GM18867 (cell line): Measurements from ENCODE around the gene BANF1.
"Not testable (repeated sequence)": the region's sequence is repeated elsewhere in the genome, so short reads cannot be mapped to it uniquely, and the experiment has no call there.

Source experiments
- ATAC-seq: cut with Tn5 transposase; IDR thresholded peaks from one replicate; pipeline ENCODE4 v1.9.1; 2021; ENCODE audit warnings: mild to moderate bottlenecking, moderate library complexity; ENCODE audit not compliant: unreplicated experiment

The BANF1 gene

DNA sequence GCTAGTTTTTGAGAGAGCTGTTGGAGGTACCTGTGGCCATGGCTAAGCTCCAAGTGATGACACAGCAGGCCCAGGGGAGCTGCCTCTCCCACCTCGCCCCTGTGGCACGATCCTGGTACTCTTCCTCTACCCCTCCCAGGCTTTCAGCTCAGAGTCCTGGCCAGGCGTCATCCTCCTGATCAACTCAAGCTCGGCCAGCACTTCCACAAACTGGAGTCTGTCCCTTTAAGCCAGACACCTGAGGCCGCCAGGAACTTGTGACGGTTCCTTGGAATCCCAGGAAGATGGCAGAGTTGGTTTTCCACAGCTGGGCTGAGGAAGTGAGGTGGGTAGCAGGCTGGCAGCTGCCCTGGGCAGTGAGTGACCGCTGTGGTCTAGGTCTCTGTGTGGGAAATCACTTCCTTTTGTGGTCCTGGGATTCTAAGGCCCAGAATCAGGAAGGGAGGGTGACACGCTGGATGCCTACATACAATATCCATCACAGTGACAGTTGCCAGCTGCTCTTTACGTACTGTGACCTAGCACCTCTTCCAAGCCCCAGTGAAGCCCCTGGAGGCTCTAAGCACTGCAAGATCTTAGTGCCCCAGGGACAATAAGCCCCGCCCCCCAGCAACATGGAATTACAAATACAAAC lies 6.3 kb downstream of the BANF1 start:
- no peak for ATAC-seq

DNA sequence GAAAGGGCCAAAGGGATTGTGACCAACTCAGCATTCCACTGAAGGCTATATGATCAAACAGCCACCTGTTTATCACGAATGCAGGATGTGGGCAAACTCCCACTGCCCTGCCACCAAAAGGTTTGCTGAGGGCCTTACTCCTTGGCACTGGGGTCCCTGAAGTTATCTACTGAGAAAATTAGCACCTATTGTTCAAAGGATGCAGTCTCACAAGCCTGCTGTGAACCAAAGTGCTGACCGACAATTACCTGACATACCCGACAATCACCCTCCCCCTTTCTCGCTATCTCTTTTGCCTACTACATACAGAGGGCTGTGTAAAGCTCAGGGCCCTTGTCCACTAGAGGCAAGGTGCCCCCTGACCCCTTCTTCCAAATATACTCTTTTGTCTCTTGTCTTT lies 7.7 kb downstream of the BANF1 start:
- ATAC-seq = not testable (repeated sequence)

DNA sequence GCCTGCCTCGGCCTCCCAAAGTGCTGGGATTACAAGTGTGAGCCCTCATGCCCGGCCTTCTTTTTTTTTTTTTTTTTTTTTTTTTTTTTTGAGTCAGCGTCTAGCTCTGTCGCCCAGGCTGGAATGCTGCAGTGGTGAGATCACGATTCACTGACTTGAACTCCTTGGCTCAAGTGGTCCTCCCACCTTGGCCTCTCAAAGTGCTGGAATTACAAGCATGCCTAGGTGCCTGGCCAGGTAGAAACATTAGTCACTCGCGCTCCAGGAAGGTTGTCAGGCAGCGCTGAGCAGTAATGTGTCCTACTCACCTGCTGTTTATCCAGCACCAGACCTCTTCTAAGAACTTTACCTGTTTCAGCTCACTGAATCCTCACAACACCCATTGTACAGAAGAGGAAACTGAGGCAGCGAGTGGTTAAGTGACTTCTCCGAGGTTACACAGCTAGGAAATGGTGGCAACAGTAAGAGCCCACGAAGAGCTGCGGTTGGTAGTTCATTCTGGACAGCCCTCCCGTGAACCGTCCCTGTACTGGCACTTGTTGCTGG lies 9.0 kb downstream of the BANF1 start:
- ATAC-seq = no peak

DNA sequence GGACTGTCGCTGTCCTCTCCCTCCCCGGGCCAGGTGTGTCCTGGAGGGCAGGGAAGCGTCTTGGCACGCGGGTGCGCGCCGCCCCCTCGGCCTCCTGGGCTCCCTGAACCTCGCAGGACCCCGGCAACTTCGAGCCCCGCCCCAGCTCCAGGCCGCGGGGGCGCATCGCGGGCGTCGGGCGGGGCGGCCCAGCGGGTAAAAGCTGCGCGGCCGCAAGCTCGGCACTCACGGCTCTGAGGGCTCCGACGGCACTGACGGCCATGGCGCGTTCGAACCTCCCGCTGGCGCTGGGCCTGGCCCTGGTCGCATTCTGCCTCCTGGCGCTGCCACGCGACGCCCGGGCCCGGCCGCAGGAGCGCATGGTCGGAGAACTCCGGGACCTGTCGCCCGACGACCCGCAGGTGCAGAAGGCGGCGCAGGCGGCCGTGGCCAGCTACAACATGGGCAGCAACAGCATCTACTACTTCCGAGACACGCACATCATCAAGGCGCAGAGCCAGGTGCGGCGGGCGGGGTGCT lies 9.5 kb downstream of the BANF1 start, which contains the start of gene CST6:
Gene CST6, plus strand, starts transcription at position 224 of the 519 bp plus-strand sequence. Its CDS starts 37 bp downstream, at position 261.
- ATAC-seq = no peak

DNA sequence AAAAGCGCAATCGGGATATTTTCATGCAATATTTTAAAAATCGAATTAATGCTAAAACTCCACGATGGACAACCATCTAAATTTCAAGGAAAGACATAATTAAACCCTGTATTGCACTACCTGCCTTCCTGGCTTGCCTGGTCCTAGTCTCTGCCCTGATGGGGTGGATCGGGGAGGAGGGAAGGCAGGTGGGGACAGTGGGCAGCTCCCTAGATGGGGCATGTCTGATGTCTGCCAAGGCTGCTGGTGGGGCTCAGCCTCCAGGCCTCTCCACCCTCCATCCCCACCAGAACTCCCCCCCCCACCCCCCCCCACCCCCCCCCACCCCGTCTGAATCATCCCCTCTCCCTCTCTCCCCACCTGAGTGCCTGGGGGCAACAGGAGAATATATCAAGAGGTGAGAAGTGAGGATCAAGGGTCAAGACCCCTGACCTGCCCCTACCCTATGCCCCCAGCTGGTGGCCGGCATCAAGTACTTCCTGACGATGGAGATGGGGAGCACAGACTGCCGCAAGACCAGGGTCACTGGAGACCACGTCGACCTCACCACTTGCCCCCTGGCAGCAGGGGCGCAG lies 10.2 kb downstream of the BANF1 start:
- no peak for ATAC-seq

DNA sequence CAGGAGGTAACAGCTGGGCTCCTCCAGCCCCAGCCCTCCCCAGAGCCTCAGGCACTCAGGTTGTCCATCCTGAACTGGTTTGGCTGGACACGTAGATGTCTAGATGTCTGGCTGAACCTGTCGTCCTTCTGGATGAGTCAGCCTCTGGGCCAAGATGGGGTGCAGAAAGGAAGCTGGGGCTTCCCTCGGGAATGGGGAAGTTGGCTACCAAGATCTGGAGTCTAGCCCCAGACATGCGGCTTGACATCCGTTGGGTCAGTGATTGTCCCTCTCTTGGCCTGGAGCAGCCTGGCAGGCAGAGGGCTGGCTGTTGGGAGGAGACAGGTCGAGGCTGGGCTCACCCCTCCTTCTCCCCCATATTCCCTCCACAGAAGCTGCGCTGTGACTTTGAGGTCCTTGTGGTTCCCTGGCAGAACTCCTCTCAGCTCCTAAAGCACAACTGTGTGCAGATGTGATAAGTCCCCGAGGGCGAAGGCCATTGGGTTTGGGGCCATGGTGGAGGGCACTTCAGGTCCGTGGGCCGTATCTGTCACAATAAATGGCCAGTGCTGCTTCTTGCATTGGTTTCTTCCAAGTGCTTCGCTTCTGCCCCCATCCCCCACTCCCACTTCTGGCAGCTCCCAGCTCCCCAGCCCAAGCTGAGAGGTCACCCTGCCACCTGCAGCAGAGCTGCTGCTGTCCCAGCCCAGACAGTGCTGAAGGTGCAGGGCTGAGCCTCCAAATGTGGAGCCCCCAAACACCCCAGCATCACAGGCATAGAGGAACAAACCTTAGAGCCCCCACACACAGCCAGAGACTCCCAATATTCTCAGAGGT lies 10.9 kb downstream of the BANF1 start:
- no peak for ATAC-seq

DNA sequence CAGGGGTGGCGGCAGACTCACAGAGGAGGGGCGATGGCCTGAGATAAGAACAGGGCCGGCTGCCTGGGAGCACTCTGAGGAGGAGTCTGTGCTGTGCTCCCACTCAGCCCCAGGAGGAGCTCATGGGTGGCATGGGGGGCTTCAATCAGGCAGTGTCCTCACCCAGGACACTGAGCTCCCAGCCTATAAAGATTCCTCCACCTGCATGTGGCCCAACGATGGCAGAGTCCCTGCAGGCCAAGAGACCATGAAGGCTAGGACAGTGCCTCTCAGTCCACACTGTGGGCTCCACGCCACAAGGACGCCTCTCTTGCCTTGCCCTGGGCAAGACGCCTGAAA lies 11.4 kb downstream of the BANF1 start:
- ATAC-seq = no peak

DNA sequence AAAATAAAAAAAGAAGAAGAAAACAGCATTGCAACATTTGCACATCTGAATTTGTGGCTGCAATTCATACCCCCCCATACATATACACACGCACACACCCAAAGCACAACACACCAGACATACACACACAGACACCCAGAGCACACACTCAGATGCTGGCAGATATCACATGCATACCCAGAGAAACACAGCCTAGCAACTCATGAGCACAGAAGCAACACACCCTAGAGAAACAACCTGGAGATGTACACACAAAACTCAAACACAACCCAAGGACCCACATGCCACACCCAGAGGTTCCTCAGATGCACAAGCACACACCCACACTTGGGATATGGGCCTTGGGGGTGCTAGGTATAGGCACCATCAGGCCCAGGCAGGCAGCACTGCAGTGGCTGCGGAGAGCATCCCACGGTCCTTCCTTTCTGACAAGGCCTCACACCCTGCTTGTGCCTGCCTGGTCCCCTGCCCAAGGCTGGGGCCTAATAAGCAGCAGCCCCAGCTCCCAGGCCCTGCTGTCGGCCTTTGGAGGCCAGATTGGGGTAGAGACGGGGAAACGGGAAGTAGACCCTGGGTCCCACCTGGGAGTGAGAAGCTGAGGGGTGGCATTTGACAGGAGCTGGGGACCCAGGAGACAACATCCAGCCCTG lies 12.6 kb downstream of the BANF1 start:
- ATAC-seq = no peak

DNA sequence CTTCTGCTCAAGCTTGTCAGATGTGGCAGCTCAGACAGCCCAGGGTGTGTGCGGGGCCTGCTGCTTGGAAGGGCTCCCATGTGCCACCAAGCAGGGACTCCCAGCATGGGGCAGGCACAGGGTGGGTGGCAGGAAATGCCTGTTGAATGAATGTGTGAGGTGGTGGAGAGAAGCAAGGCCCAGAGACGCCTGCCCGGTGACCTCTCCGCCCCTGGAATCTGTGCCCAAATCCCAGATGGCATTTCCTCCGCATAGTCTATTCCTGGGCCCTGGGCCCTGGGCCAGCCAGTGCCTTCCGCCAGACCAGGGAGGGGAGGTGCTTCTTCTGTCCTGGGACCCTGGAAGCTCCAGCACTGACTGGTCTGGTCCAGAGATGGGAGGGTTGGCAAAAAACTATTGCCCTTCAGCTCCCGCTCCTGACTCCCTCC lies 13.2 kb downstream of the BANF1 start:
- no peak for ATAC-seq

DNA sequence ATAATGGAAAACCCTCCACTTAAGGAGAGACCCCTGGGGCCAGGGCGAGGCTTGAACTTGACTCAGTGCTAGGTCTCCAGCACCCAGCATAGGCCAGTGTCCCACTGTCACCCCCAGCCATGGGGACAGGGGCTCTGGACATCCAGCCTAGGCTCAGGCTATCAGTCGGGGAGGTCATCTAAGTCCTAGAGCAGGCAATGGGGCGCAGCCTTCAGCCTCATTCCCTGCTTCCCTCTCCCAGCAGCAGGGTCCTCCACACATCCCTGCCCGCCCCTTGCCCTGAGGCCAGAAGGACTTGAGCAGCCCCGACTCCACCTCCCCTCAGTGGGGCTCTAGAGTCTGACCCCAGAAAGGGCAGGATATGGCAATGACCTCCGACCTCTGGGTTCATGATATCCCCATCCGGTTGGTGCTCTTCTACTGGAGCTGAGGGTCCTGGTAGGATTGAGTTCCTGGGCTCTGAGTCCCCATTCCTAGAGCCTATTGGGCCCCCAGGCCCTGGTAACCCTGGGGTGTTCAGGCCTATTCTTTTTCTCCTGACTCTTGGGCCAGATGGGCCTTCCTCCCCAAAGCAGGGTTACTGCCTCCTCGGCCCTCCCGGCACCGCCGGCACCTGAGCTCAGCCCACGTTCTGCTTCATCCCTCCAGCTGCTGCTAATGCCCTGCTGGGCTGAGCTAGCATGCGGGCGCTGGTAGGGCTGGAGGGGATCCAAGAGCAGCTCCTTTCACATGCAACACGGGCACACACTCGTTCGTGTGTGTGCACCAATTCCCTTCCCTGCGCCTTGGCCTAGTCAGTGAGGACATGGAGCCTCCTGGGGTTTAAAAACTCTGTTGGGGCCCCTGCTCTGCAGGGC lies 13.9 kb downstream of the BANF1 start:
- ATAC-seq = no peak

DNA sequence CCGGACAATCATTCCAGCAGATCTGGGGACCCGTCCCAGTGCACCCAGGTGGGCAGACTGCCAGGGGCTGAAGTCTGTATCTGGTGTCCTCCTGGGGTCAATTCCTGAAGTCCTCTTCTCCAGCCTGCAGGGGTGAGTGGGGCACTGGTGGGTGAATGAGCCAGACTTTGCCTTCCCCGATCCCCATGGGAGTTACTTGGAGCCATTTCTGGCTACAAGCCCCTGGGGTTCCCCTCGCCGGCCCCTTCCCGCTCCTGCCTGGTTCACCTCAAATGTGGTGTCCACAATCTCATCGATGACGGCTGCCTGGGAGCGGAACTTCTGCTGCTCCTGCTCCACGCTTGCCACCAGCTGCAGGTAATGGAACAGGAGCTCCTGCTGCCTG lies 14.5 kb downstream of the BANF1 start:
- no peak for ATAC-seq

DNA sequence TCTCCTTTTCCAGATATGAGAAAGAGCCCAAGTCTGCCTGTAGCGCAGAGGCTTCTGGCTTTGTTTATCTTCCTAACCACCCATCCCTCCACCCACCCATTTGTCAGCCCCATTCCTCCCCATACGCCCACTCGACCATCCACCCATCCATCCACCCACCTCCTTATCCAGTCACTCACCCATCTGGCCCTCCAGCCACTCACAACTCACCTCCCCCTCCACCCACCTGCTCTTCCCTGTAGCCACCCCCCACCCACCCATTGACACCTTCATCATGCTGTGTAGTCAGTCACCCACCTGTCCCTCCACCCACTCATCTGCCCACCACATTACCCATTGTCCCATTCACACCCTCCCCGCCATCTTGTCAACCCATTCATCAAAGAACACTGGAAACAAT lies 15.0 kb downstream of the BANF1 start:
- ATAC-seq = no peak

DNA sequence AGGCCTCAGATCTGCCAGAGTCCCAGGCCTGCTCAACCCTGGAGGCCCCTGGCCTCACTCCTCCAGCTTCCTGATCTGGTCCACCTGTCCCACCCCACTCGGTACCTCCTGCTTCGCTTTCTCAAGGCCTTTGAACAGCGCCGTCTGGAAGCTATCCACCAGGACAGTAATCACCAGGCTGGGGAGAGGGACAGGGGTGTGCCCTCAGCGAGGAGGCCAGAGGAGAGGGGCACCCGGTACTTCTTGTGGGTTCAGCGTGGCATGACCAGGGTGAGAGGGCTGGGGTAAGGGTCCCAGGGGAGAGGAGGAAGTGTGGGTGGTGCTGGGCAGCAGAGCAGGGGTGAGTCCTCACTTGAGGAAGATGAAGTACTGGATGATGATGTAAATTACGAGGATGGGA lies 17.9 kb downstream of the BANF1 start:
- no peak for ATAC-seq

DNA sequence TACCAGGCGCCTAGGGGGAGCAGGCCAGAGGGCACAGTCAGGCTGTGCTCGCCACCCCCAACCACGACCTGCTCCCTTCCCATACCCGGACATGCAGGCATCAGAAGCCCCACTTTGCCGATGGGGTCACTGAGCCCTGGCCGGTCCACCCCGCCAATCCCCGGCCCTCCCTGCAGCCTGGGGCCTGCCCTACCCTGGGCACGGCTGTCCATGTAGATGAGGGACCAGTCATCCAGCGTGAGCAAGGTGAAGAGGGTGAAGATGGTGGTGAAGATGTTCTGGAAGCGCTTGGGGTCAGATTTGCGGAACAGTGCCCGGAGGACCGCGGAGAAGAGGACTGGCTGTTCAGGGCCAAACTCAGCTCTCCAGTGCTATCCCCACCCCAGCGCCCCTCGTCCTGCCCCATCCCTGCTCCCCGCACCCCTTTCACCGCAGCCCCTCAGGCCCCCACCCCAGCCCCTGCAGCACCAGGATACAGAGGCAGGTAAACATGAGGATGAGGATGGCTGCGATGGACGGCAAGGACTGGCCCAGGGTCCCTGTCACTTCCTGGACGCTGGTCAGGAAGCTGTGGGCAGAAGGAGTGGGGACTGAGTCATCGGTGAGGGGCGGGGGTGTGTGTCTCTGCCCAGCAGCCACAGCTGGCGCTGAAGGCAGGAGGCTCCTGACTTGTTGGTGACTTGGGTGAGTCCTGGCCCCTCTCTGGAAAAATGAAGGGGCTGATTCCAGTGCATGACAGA lies 18.5 kb downstream of the BANF1 start:
- ATAC-seq = no peak

DNA sequence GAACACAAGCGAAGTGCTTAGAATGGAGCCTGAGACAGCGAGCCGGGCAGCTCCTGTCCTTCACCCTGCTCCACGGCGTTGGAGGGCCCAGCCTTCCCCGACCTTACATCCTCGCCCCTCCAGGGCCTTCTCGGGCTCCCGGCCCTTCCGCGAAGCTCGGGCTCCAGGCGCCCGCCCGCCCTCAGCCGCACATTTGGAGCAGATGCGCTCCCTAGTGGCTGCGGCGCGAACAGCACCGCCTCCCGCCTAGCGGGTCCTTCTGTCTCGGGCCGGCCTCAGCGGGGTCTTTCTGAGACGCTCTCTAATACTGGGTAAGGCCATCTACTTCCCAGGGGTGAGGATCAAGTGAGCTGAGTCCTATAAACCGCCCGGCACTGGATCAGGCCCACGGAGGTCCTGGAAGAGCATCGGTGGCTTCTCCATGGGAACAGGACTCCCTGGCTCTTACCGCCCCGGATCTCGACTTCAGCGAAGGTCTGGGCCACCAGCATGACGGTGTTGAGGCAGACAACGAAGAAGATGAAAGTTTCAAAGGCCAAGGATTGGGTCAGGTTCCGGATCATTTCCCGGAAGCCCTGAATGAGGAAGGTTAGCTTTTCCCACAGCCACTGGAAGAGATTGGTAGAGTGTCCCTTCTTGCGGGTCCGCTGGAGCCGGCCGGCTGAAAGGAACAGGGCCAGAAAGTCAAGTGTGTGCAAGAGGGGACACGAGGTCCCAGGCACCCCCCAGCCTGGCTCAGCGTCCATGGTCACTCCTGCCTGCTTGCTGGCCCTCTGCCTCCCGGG lies 20.3 kb downstream of the BANF1 start:
- peak; percentile 50 for ATAC-seq

DNA sequence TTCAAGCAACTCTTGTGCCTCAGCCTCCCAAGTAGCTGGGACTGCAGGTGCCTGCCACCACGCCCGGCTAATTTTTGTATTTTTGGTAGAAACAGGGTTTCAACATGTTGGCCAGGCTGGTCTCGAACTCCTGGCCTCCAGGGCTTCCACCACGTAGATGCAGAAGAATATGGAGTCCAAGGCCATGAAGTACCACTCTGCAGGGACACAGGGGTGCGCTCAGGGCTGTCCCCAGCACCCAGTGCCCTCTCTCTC lies 20.8 kb downstream of the BANF1 start:
- ATAC-seq = not testable (repeated sequence)

DNA sequence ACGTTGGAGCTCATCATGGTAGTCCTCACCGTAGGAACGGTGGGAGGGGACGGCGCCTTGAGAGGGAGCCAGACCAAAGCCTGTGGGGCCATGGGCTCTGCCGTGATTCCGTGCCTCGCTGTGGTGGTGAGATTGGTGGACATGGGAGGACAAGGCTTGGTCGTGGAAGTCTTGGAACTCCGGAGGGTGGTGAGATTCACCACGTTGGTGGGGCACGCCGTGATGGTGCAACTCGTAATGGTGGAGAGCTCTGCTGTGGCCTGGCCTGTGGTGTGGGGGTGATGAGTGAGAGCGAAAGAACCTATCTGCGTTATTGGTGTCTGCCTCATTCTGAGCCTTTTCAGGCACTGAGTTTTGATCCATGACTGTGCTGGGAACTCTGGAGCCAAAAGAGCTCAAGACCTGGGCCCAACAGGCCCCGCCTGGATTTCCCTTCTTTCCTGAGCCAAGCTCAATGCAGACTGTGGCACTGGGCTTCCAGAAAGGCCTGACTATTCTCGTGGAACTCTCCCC lies 23.8 kb downstream of the BANF1 start, which contains the start of gene CATSPER1:
Gene CATSPER1, minus strand, starts transcription at position 463 of the 513 bp plus-strand sequence. Its CDS starts 100 bp downstream, at position 363.
- no peak for ATAC-seq

DNA sequence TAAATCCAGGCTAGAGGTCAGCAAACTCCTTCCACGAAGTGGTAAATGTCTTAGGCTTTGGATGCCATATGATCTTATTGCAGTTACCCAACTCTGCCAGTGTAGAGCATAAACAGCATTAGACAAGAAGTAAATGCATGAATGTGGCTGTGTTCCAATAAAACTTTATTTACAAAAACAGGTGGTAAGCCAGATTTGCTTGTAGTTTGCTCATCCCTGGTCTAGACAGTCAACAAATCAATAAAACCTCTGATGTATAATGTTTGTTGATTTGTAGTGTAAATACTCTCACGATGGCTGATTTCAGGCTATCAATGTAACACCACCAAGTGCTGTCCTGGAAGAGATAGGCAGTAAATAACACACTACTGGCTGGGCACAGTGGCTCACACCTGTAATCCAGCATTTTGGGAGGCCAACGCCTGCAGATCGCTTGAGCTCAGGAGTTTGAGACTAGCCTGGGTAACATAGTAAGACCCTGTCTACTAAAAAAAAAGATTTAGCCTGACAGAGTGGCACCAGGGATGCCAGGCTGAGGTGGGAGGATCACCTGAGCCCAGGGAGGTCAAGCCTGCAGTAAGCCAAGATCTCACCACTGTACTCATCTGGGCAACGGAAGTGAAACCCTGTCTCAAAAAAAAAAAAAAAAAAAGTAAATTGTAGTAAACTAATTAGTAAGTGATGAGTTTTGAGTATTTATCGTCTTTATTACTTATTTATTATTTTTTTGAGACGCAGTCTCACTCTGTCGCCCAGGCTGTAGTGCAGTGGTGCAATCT lies 30.8 kb downstream of the BANF1 start:
- ATAC-seq = no peak
